H1 (cell line): ENCODE data around the gene MROH2A. TPM values are rescaled to one million over a fixed set of nuclear protein-coding genes. Genes with fewer than 3 reads are reported as not detected.

Experiments used
- CTCF ChIA-PET: fragments of 300-600 bp; sonication (Branson Sonifier 250); formaldehyde crosslinking; loops from one replicate; lab custom pipeline; 2021; ENCODE audit not compliant: partially characterized antibody; lab: Charles Lee
- POLR2A ChIA-PET: fragments of 300-600 bp; sonication (Branson Sonifier 250); formaldehyde crosslinking; loops from one replicate; lab custom pipeline; 2021; ENCODE audit warnings: inconsistent platforms; ENCODE audit not compliant: partially characterized antibody; lab: Charles Lee
- DNase-seq, 2 experiments: peaks; one replicate each; pipeline versions ENCODE4 v3.0.0 to v3.0.0-alpha.2; 2010 to 2022; ENCODE audit warnings: low spot score in 2 of 2, low read depth in 1 of 2, mixed read lengths in 1 of 2
- FAIRE-seq: peaks from 2 replicates; lab custom pipeline; 2011; peaks lifted over from hg19 to GRCh38; lab: Jason Lieb, UNC
- H2AFZ ChIP-seq: 2 replicates; pipeline ENCODE4 v1.8.1; 2012; ENCODE audit warnings: low read length, inconsistent platforms
- H2AK5ac ChIP-seq: 2 replicates; pipeline ENCODE4 v1.6.1; 2013; ENCODE audit warnings: low read depth, low read length
- H2BK120ac ChIP-seq: replicated peaks from 2 replicates; pipeline ENCODE3; 2013; ENCODE audit warnings: low read depth, low read length, inconsistent platforms
- H2BK12ac ChIP-seq: 2 replicates; pipeline ENCODE4 v1.6.1; 2013; ENCODE audit warnings: low read depth, low read length
- H2BK15ac ChIP-seq: 2 replicates; pipeline ENCODE4 v1.6.1; 2013; ENCODE audit warnings: low read length
- H2BK20ac ChIP-seq: 2 replicates; pipeline ENCODE4 v1.6.1; 2013; ENCODE audit warnings: low read length
- H2BK5ac ChIP-seq: 2 replicates; pipeline ENCODE4 v1.6.1; 2013; ENCODE audit warnings: low read depth, low read length
- H3K14ac ChIP-seq: 2 replicates; pipeline ENCODE4 v1.6.1; 2013; ENCODE audit warnings: inconsistent platforms; ENCODE audit not compliant: insufficient read length
- H3K18ac ChIP-seq: 2 replicates; pipeline ENCODE4 v1.6.1; 2013; ENCODE audit warnings: low read length; ENCODE audit errors: extremely low read depth
- H3K23ac ChIP-seq: 2 replicates; pipeline ENCODE4 v1.6.1; 2013; ENCODE audit warnings: inconsistent platforms; ENCODE audit not compliant: insufficient read length
- H3K23me2 ChIP-seq: 2 replicates; pipeline ENCODE4 v1.6.1; 2013; ENCODE audit warnings: low read depth, low read length
- H3K27ac ChIP-seq: 2 replicates; pipeline ENCODE4 v1.6.1; 2011; ENCODE audit warnings: low read depth, low read length, inconsistent platforms
- H3K27me3 ChIP-seq, 4 experiments: replicated peaks in 1 of 4; 1 replicate in 1 of 4; 2 replicates in 3 of 4; pipeline versions ENCODE4 v1.6.1 to v1.8.1; 2011 to 2013; ENCODE audit warnings: low read length in 3 of 4, mild to moderate bottlenecking in 3 of 4, inconsistent platforms in 2 of 4, mixed read lengths in 2 of 4, moderate library complexity in 1 of 4; ENCODE audit not compliant: control insufficient read depth in 3 of 4, insufficient read depth in 3 of 4; ENCODE audit errors: extremely low read depth in 1 of 4
- H3K36me3 ChIP-seq, 4 experiments: 2 replicates each; pipeline versions ENCODE4 v1.6.1 to v1.8.1; 2011 to 2013; ENCODE audit warnings: mild to moderate bottlenecking in 4 of 4, low read length in 3 of 4, moderate library complexity in 2 of 4, control low read depth in 1 of 4, inconsistent platforms in 1 of 4; ENCODE audit not compliant: insufficient read depth in 4 of 4, control insufficient read depth in 2 of 4
- H3K4ac ChIP-seq: replicated peaks from 2 replicates; pipeline ENCODE3; 2013; ENCODE audit warnings: low read length, low read depth, mixed read lengths, inconsistent platforms; ENCODE audit not compliant: insufficient read length
- H3K4me1 ChIP-seq, 4 experiments: replicated peaks in 1 of 4; 1 replicate in 1 of 4; 2 replicates in 3 of 4; pipeline versions ENCODE4 v1.6.1 to v1.8.1; 2011 to 2013; ENCODE audit warnings: low read length in 3 of 4, inconsistent platforms in 2 of 4, mixed read lengths in 1 of 4; ENCODE audit not compliant: insufficient read depth in 4 of 4, control insufficient read depth in 3 of 4
- H3K4me2 ChIP-seq, 2 experiments: 2 replicates each; pipeline versions ENCODE4 v1.6.1 to v1.8.1; 2011 to 2013; ENCODE audit warnings: low read depth in 2 of 2, low read length in 2 of 2, control low read depth in 1 of 2, inconsistent platforms in 1 of 2, mild to moderate bottlenecking in 1 of 2; ENCODE audit not compliant: insufficient read depth in 1 of 2
- H3K4me3 ChIP-seq, 4 experiments: fragments of 200-600, 300-600 bp in 1 of 4; sonication (generic), shearing (Covaris generic), sonication (Bioruptor Twin) in 1 of 4; 2 replicates each; pipeline versions ENCODE4 v1.5.1 to v1.8.1; 2011 to 2016; ENCODE audit warnings: low read length in 4 of 4, low read depth in 3 of 4, control low read depth in 2 of 4, inconsistent platforms in 2 of 4, mild to moderate bottlenecking in 2 of 4, mixed read lengths in 1 of 4, moderate library complexity in 1 of 4; ENCODE audit not compliant: insufficient read depth in 2 of 4; ENCODE audit errors: extremely low read depth in 1 of 4
- H3K56ac ChIP-seq: replicated peaks from 2 replicates; pipeline ENCODE3; 2013; ENCODE audit warnings: low read depth, mild to moderate bottlenecking, mixed read lengths, low read length, inconsistent platforms; ENCODE audit not compliant: insufficient read length
- H3K79me1 ChIP-seq: 2 replicates; pipeline ENCODE4 v1.6.1; 2013; ENCODE audit warnings: low read depth, low read length, control low read depth
- H3K79me2 ChIP-seq, 2 experiments: 2 replicates each; pipeline versions ENCODE4 v1.6.1 to v1.8.1; 2012 to 2013; ENCODE audit warnings: low read length in 2 of 2, mild to moderate bottlenecking in 2 of 2, inconsistent platforms in 1 of 2; ENCODE audit not compliant: insufficient read depth in 2 of 2, control insufficient read depth in 1 of 2
- H3K9ac ChIP-seq, 4 experiments: replicated peaks in 1 of 4; 1 replicate in 1 of 4; 2 replicates in 3 of 4; pipeline versions ENCODE4 v1.6.1 to v1.8.1; 2011 to 2013; ENCODE audit warnings: low read depth in 3 of 4, low read length in 3 of 4, control low read depth in 2 of 4, mild to moderate bottlenecking in 2 of 4, moderate library complexity in 2 of 4, inconsistent platforms in 1 of 4; ENCODE audit errors: extremely low read depth in 1 of 4
- H3K9me3 ChIP-seq, 2 experiments: 2 replicates each; pipeline versions ENCODE4 v1.6.1 to v1.8.1; 2012 to 2013; ENCODE audit warnings: mild to moderate bottlenecking in 2 of 2, moderate library complexity in 2 of 2, control low read depth in 1 of 2, inconsistent platforms in 1 of 2, low read depth in 1 of 2, low read length in 1 of 2, mixed read lengths in 1 of 2; ENCODE audit not compliant: insufficient read depth in 2 of 2
- H4K20me1 ChIP-seq, 2 experiments: replicated peaks in 1 of 2; 2 replicates each; pipeline versions ENCODE3 to v1.8.1; 2011 to 2013; ENCODE audit warnings: inconsistent platforms in 2 of 2, low read length in 2 of 2, mild to moderate bottlenecking in 1 of 2; ENCODE audit not compliant: insufficient read depth in 2 of 2, control insufficient read depth in 1 of 2
- H4K5ac ChIP-seq: 2 replicates; pipeline ENCODE4 v1.6.1; 2013; ENCODE audit warnings: low read length, low read depth, mixed read lengths, inconsistent platforms; ENCODE audit not compliant: insufficient read length
- H4K8ac ChIP-seq: 2 replicates; pipeline ENCODE4 v1.8.0; 2013; ENCODE audit warnings: mild to moderate bottlenecking, moderate library complexity, low read length, inconsistent platforms; ENCODE audit not compliant: insufficient read depth; ENCODE audit errors: extremely low read depth
- H4K91ac ChIP-seq: replicated peaks from 2 replicates; pipeline ENCODE3; 2013; ENCODE audit warnings: low read length, mixed read lengths, inconsistent platforms; ENCODE audit not compliant: insufficient read length
- BACH1 ChIP-seq: IDR thresholded peaks from 2 replicates; pipeline ENCODE4 v1.6.1; 2012; ENCODE audit warnings: low read length, improper control_type of control experiment
- BCL11A ChIP-seq, 2 experiments: IDR thresholded peaks; one replicate each; pipeline ENCODE4 v1.6.1; 2011; ENCODE audit warnings: low read depth in 2 of 2, low read length in 2 of 2, mild to moderate bottlenecking in 2 of 2
- BRCA1 ChIP-seq: IDR thresholded peaks from 2 replicates; pipeline ENCODE4 v1.6.1; 2012; ENCODE audit warnings: low read depth, low read length, improper control_type of control experiment
- CBX8 ChIP-seq: fragments of 300-800, 300-1000 bp; sonication (generic); IDR thresholded peaks from 2 replicates; pipeline ENCODE4 v1.7.1; 2016; ENCODE audit warnings: low read depth, low read length, borderline replicate concordance
- CHD1 ChIP-seq: IDR thresholded peaks from 2 replicates; pipeline ENCODE4 v1.6.1; 2012; ENCODE audit warnings: low read depth, low read length, improper control_type of control experiment
- CHD2 ChIP-seq: IDR thresholded peaks from 2 replicates; pipeline ENCODE4 v1.6.1; 2012; ENCODE audit warnings: low read length, improper control_type of control experiment
- FOSL1 ChIP-seq: IDR thresholded peaks from 2 replicates; pipeline ENCODE4 v1.6.1; 2011; ENCODE audit warnings: mild to moderate bottlenecking, low read depth, low read length, moderate library complexity; ENCODE audit not compliant: insufficient read depth
- MAFK ChIP-seq: IDR thresholded peaks from 2 replicates; pipeline ENCODE4 v1.6.1; 2012; ENCODE audit warnings: low read depth, mild to moderate bottlenecking, improper control_type of control experiment, low read length
- MAX ChIP-seq: IDR thresholded peaks from 2 replicates; pipeline ENCODE4 v1.6.1; 2012; ENCODE audit warnings: inconsistent platforms
- RXRA ChIP-seq: IDR thresholded peaks from 2 replicates; pipeline ENCODE4 v1.6.1; 2011; ENCODE audit warnings: low read depth, mild to moderate bottlenecking, low read length, moderate library complexity; ENCODE audit not compliant: insufficient read depth
- SIRT6 ChIP-seq: IDR thresholded peaks from one replicate; pipeline ENCODE4 v1.7.1; 2012; ENCODE audit warnings: low read length, inconsistent platforms
- SP4 ChIP-seq: IDR thresholded peaks from 2 replicates; pipeline ENCODE4 v1.6.1; 2012; ENCODE audit warnings: low read length, inconsistent platforms
- SRF ChIP-seq: IDR thresholded peaks from 2 replicates; pipeline ENCODE4 v1.6.1; 2011; ENCODE audit warnings: mild to moderate bottlenecking, low read depth, low read length, moderate library complexity
- TAF1 ChIP-seq: IDR thresholded peaks from 2 replicates; pipeline ENCODE4 v1.6.1; 2011; ENCODE audit warnings: mild to moderate bottlenecking, low read depth, low read length
- WGBS, 2 experiments: shearing (Covaris generic) in 1 of 2; methylation state at CpG; one replicate each; pipeline versions ENCODE4 v1.1.6 to v1.1.7; 2013 to 2015; ENCODE audit warnings: low lambda C conversion rate in 2 of 2, mixed read lengths in 2 of 2, inconsistent platforms in 1 of 2, low coverage in 1 of 2, missing lambda C conversion rate in 1 of 2; ENCODE audit not compliant: insufficient replicate concordance in 2 of 2, insufficient coverage in 1 of 2, insufficient read length in 1 of 2; ENCODE audit errors: extremely low coverage in 1 of 2, missing lambda C conversion rate in 1 of 2; 5-methylcytosine and 5-hydroxymethylcytosine counted together
- polyA plus RNA-seq, 7 experiments: library from polyadenylated mRNA; depleted of rRNA in 3 of 7; stranded (reverse) in 5 of 7; unstranded in 2 of 7; fragments of >200 nt in 5 of 7; fragments of 200-250 nt in 2 of 7; gene quantifications; 1 replicate in 5 of 7; 2 replicates in 1 of 7; 4 replicates in 1 of 7; pipeline versions ENCODE4 v1.2.1 to v1.2.3, GENCODE V29; 2011 to 2013; ENCODE audit warnings: missing spikeins in 2 of 7, mixed read lengths in 2 of 7
- total RNA-seq: library from RNA; stranded (reverse); fragmentation: NEBNext Ultra II Directional; extraction: Animal tissue kit (Norgen Biotek cat#: 25700); gene quantifications from 2 replicates; pipeline ENCODE4 v1.2.1, GENCODE V29; 2021

The MROH2A gene
- total and polyA plus RNA-seq, 2 of the 8 experiments (the other 6 are each of a cell fraction or from before 2014, with no cell fraction given): not detected

- WGBS, 2 experiments: 88% methylated on average over 16 of the region's 16 CpGs; no CpG with 5 or more reads in 1 of the 2 experiments
- Histone ChIP-seq H2BK20ac (no peak overlapping the region), H3K79me1 (no peaks in the 10 kb centered on the region; the same call in 1 of the 2 replicates), H3K9ac (no peak overlapping the region), H3K9me3 (no peaks in the 10 kb centered on the region), H3K36me3 (peaks cover 67 to 99% (median 88%) of the 10 kb centered on the region in 4 experiments), H2AFZ (no peak overlapping the region), H3K23ac (no peak overlapping the region), H3K27ac (no peak overlapping the region), H3K14ac (no peak overlapping the region), H2BK12ac (no peak overlapping the region), H3K56ac (no peak overlapping the region), H2BK5ac (no peak overlapping the region), H3K27me3 (no peaks in the 10 kb centered on the region), H4K91ac (no peak overlapping the region), H3K18ac (no peak overlapping the region), H4K8ac (no peak overlapping the region), H2BK15ac (no peak overlapping the region), H3K4ac (no peak overlapping the region), H4K5ac (no peak overlapping the region), H3K4me1 (no peaks in the 10 kb centered on the region), H3K4me3 (no peak overlapping the region), H3K4me2 (no peak overlapping the region), H3K79me2 (peaks cover 6 to 46% of the 10 kb centered on the region in 2 experiments), H2BK120ac (no peak overlapping the region), H3K23me2 (no peaks in the 10 kb centered on the region), H2AK5ac (no peak overlapping the region), H4K20me1 (peaks cover 11 to 22% of the 10 kb centered on the region in 2 experiments)
- no peak for FAIRE-seq
- DNase-seq: no peak
- ChIA-PET CTCF (interaction anchor here (0.7 to 2.7 kb wide), 3 partner anchors 11 to 403 kb away, joined by 3 to 11 read pairs (median 4); no protein-coding TSS in a partner anchor), POLR2A (interaction anchor here (1.9 kb wide), 1 partner anchor 9 kb away, joined by 4 read pairs; no protein-coding TSS in a partner anchor)
- TF ChIP-seq TAF1 (no peak), MAX (no peak), BRCA1 (no peak), MAFK (no peak), CHD2 (no peak), CHD1 (no peak), CBX8 (no peak), BCL11A (IDR thresholded peaks at IDR 0.05; ENCODE audit: low read depth in 2 of 2, low read length in 2 of 2) (no peak), FOSL1 (no peak), SRF (no peak), SP4 (no peak), SIRT6 (no peak), BACH1 (no peak), RXRA (no peak)
Observed at GRCh38 chr2:233846387-233847247, 68.5 kb downstream of the MROH2A start.
